ENCODE results near the gene TTC28.

Gene TTC28

DNA sequence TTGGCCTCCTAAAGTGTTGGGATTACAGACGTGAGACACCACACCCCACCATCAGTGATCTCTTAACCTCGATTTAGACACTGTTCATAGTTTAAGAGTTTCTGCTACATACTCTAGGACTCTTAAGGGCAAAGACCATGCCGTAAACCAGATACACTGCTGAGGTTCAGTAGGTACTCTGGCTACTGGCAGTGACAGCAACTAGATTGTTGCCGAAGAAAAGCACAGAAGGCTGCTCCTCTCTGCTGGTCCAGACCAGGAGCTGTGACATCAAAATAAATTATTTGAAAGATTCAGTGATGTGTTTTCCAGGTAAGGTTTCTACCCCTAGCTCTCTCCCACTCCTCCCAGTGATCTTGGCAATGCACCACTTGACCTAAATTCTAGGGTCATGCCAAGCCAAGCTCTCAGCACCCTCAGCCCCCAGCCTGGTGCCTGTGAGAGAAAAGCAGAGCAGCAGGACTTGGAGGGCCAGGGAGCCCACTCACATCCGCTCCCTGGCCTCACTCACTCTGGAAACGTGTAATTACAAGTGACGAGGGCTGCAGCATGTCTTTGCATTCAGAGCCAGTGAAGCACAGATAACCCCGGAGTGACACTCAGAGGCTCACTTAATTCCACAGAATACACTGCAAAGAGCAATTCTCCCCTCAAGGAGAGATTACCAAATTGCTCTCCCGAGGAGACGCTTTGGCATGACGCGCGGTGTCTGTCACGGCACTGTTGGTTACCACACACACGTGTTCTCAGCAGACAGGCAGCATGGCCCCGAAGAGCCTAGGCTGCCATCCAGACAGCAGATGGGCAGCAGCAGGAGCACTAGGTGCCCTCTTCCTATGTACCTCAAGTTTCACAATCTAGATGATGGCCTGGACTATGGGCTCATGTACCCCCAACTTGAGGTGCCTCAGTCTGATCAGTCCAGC lies 663.7 kb downstream of the TTC28 start:
- DNase-seq = no peak

DNA sequence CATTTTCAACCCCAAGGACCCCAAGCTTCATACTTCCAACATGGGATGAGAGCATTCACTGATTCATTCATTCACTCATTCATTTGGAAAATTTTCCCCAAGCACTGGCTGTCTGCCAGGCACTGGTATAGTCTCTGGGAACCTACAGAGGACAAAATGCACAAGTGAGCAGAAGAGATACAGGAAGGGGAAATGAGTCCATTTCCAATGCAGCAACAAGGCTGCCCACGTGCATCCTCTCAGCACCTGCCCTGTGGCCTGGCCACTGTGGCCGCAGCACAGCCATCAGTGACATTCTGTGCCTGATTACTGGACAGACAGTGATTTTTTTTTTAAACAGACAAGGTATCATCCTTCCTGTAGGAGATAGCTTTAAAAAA lies 664.6 kb downstream of the TTC28 start:
- no peak for DNase-seq

DNA sequence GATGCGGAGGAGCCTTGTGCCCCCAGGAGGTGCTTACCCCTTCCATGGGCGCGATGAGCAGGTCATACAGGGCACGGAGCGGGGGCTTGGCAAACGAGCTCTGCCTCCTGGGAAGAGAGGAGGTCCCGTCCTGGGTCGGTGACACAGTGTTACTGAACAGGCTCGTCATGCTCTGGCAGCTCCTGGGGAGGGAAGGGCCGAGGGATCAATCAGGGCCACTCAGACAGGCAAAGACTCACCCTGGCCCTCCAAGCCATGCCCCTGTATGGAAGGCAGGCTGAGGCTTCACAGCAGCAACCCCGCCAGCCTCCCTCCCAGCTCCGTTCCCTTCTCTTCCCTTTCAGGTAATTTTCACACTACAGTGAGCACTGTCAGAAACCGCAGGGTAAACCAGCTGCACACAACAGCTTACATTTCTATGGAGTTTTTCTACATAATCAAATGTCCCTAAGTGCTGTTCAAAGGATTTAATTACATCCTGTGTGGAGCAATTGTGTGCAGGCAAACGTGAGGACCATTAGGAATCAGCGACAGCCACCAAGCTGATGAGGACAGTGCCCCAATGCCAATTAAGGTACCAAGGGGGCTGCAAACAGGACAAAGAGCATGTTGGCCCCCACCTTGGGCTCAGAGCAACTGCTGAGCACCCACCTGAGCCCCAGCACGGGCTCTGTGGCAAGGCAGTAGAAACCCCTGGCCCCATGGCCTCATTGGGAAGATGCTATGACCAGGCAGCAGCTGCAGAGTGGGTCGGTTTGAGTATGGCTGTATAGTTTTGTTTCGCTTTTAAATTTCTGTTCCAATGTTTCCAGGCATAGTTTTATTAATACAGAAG lies 665.2 kb downstream of the TTC28 start:
- no peak for DNase-seq

DNA sequence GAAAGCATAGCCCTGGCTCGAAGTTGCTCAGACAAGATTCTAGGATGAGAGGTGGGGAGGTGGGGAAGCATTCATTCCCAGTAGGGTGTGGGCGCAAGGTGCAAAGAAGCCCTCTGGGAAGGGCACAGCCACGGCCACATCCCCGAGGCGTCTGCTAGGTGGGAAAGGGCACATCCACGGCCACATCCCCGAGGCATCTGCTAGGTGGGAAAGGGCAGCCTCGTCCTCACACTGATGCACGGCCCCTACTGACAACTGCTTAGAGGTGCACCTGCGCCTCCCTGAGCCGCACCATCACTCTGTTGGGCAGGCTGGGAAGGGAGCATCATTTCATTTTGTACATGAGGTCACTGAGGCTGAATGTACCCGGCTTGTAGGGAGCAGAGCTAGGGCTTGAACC lies 666.0 kb downstream of the TTC28 start:
- DNase-seq = no peak

DNA sequence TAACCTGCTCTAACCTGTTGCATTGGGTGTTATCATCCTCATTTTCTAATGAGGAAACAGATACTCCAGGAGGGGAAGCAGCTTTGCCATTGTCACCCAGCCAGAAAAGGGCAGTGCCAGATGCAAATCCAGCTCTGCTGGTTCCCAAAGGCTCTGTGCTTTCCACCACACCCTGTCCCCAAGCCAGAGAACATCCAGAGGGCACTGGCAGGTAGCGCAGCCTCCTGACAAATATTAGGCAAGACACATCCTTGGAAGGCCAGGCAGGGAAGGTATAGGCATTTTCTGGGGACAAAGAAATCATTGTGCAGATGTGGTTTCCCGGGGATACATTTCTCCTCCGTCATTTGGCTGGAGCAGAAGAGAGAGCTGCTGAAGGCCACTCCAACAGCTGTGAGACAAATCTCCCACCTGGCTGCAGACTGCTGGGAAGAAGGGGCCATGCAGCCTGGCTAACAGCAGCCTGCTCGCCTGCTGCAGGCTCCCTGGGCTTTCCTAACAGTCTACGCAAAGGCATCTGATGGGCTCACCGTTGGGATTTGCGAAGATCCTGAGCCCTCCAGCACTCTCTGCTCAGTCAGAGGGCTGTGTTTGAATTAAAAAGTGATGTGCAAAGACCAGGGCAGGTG lies 666.7 kb downstream of the TTC28 start:
- DNase-seq = no peak

DNA sequence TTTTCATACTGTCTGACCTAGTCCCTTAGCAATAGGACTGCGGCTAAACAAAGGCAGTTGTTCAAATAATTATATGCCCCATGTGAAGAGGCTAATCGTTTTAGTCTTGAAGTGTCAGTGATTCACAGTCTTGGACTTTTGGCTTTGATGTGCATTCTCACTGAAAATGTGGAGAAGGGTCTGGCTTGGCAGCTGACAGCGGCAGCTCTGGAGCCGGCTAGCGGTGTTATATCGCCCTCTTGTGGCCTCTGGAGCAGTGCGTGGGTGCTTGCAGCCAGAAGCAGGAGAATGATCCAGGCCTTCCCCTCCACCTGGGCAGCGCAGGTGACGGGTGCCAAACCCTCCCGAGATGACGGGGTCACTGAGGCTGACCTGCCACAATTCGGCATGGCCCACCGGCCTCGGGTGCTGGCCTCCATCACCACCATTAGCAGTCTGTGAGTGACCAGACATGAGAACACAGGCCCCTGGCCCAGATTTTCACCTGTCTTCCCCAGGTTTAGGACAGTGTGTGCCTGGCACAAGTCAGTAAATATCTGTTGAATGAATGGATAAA lies 670.3 kb downstream of the TTC28 start:
- peak; percentile 71 for DNase-seq

DNA sequence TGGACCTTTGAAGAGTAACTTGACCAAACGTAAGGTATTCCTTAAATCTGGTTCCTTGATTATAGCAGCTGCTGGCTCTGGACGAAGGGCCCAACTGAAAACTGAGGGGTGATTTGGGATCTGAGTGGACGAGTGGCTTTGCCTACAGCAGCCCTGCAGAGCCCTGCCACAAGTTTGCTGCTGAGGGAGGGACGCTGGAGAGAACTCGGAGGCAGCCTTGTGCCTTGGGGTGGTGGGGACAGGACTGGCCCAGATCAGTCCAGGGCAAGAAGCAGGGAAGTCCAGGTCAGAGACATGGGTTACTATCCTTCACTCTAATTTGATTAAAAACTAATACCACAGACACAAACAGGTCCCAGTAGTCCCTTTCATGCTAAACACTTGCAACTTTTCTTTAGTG lies 671.0 kb downstream of the TTC28 start:
- no peak for DNase-seq

DNA sequence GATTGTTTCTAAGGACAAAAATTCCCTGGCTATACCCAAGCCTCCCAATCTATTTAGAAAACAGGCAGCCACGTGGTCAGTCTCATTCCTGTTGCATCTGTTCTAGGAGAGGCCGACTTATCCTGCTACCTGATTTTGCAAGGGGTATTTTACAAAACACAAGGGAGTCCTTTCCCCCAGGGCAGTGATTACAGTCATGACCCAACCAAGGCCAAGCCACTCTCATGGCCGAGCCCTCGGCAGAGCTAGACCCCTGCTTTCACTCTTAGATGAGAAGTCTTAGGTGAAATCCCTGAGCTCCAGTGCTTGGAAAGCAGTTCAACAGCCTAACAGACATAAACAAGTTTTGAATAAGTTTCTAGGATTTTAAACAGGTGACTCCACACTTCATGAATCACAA lies 671.6 kb downstream of the TTC28 start:
- DNase-seq = no peak

DNA sequence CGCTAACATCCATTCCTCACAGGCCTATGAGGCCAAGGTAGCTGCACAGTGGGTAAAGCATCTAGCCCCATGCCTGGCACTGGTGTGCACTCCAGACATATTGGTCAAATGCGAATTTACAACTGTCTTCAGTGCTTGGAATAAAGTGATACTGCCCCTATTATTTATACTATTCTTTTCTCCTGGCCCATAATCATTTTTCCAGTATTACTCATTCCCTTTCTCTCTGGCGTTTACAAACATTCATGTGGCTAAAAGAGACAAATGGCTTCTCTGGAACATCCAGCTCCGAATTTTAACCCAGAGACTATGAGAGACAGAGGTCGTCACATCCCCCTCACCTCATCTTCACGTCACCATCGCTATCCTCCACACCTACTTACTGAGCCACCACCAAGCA lies 673.4 kb downstream of the TTC28 start:
- no peak for DNase-seq

DNA sequence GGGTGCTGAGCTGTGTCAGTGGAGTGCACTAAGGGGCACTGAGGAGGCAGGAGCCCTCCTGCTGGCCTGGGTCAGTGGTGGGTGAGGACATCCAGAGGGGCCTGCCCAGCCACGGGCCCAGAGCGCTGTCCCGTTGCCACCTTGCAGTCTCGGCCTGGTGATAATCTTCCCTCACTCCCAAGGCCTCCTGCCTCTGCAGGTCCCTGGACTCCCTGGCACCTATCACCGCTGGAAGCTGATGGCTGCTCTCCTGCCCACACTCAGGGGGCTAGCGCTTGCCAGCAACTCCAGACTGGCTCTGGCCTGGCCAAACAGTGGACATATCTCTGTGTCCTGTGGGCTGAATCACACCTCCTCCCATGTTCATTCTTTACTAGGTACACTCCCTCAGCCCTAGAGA lies 674.1 kb downstream of the TTC28 start:
- no peak for DNase-seq

DNA sequence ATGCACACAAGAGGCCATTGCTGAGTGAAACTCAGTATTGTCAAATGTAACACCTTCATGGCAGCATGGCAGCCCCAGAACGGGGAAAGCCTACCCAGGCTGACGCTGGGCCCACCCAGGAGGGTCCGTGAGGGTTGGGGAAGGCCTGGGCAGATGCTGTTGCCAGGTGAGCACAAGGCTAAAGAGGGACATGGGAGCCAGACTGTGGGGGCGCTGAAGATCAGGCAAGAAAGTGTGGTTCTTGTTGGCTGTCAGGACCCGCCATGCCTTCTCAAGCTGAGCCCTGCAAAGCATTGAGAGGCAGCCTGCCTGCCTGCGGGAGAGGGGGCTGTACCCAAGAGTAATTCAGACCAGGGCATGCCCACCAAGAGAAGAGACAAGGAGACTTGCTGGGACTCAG lies 675.6 kb downstream of the TTC28 start:
- no peak for DNase-seq

DNA sequence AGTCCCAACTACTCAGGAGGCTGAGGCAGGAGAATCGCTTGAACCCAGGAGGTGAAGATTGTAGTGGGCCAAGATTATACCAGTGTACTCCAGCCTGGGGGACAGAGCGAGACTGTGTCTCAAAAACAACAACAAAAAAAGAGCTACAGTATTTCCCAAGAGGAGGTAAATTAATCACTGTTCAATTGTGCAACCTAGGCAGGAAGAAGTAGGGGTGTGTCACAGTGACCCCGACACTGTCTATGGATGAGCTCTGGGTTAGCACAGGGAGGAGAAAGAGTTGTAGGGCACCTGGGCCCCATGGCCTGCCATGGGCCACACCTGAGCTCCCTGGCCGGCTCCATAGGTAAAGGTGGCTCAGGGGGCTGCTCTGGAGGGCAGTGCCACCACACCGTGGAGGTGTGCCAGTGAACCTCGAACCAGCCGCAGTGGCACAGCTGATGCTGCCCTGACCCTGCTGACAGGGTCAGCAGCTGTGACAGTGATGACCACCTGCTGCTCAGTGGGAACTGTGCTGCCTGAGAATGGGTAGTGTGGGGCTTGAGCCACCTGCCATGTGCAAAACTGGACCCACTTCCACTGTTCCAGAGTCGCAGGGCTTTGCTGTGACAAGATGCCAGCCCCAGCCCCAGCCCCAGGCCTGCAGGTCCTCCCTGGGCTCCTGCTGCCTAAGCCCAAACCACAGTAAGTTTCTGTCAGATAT lies 676.6 kb downstream of the TTC28 start:
- no peak for DNase-seq

DNA sequence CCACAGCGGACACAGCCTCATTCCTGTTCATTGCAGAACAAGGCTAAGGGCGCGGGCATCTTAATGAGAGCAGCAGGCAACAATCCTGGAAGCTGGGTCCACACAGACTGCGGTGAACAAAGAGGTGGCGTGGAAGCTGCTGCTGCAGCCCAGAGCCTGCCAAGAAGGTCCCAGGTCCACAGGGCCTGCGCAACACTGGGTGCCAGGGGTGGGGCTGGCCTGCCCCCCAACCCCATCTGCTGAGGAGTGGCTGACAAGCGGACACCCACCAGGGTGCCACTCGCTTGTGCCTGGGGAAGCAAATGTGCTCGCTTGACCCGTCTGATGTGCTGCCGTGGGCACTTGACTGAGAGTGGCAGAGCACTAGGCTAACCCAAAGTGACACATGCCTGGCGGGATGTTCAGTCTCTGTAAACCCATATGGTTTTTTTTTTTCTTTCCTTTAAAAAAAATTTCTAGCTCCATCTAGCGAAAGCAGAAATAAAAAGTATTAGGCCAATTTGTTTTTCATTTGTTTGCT lies 677.4 kb downstream of the TTC28 start:
- DNase-seq = no peak

DNA sequence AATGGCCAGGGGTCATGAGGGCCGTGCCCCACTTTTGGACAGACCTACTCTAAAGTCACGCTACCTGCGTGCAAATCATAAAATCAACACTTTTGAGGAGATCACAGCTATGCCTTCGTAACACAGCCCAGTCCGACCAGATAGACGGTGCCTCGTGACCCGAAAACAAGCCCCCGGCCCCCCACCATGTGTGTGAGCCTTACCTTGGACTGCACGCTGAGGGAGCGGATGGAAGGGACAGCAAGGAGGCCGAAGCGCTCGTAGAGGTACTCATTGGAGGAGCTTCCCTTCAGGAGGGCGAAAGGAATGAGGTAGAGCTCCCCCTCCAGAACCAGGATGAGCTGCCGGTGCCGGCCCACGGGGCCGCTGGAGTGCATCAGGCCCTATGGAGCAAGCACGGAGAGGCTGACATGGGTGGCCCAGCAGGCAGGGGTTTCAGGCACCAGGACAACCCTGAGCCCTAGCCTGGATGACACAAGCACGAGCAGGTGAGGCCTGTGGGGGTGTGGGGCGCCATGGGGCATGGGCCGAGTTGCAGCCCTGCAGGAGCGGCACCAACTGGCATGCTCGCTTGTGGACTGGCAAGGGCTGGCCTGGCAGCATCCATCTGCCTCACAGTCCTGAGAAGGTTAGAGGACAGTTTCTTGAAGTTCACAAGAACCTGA lies 678.3 kb downstream of the TTC28 start:
- no peak for DNase-seq

DNA sequence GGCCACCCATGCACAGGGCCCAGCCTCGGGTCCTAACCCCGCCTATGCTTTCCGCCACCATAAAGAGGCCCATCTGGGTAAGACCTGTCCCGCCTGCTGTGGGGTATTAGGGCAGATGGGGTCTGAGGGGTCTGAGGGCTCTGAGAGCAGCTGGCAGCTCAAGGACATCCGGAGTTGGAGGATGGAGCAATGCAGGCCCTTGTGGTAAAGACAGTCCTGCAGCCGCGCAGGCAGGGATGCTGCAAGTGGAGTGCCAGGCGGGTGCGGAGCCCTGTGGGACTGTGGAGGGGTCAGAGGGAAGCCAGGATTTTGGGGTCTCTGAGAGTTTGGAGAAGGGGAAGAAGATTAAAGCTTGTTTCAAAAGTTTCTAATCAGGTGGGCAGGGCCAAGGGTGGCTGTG lies 679.3 kb downstream of the TTC28 start:
- DNase-seq = no peak

DNA sequence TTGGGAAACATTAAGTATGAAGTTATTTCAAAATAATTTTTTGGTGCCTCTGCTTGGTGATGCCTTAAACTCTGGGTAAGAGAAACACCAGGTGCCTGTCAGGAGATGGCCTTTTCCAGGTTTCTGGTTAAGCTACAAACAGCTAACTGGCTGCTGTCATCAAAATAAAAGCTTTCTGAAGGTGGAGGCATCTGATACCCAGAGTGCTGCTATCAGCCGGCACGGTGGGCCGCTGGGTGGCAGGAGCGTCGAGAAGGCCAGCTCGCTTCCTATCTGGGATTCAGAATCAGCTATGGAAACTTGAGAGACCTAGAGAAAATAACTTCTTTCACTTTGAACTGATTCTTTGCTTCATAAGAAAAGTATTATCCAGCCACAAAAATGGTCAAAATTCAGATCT lies 679.8 kb downstream of the TTC28 start:
- no peak for DNase-seq

DNA sequence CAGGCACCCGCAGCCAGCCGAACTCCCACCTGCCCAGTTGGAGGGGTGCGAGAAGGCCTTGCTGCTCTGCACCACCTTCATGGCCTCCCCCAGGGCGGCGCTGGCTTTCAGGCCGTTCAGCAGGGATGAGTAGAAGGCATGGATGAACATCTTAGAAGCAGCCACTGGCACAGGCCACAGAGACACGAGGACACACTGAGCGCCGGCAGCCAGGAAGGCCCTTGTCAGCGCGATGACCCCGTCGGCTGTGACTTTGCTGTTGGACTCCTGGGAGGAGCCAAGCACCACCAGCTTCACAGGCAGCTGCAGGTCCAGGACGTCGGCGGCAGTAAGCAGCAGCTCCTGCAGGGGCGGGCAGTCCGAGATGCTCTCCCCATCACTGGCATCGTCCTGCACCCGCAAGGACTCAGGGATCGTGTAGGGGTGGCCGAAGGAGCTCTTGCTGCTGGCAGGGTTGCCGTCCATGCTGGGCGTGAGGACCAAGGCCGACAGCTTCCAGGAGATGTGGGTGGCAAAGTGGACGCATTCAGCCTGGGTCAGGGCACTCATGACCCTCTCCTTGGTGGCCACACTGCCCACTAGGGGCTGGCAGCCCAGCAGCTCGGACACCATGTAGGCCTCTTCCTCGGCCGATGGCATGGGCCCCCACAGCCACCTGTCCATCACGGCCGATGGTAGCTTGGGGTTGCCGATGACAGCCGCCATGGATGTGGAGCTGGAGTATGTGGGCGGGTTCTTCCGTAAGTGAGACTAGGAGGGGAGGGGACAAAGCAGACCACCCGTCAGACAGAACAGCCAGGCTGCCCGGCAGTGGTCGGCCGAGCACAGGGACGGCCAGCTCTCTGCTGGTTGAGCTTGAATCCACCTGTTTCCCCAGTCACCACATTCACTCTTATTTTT lies 680.9 kb downstream of the TTC28 start:
- no peak for DNase-seq

DNA sequence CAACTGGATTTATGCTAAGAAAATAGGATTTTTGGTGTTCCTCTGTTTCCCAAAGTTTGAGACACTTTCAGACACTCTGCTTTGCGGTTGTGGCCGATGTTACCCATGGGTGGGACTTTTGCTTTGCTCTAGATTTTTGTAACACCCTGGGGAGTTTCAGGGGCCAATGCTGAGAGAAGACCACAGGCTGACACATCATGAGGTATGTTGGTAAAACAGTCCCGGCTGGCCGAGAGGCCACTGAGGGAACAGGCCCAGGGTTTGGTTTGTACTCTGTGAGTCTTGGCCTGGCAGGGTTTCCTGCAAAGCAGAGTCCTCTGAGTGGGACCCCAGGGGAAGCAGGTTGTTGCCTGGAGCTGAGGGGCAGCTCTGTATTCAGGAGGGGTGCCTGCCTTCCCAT lies 682.1 kb downstream of the TTC28 start:
- DNase-seq = no peak

DNA sequence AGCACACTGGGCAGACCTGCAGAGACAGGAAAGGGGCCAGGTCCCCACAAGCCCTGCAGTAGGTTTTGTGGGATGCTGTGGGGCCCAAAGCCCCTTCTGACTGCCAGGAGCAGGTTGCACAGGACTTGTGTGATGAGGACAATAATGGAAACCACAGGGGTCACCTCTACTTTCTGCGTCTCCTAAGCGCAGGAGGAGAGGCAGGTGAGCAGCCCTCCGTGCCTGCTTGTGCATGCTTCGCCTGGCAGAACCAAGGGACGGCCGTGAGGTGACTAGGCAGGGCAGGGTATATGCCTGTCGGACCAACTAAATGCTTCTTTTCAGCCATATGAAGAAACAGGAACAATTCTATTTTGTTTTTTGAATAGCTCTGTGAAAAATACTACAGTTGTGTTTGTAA lies 682.7 kb downstream of the TTC28 start:
- DNase-seq = no peak

DNA sequence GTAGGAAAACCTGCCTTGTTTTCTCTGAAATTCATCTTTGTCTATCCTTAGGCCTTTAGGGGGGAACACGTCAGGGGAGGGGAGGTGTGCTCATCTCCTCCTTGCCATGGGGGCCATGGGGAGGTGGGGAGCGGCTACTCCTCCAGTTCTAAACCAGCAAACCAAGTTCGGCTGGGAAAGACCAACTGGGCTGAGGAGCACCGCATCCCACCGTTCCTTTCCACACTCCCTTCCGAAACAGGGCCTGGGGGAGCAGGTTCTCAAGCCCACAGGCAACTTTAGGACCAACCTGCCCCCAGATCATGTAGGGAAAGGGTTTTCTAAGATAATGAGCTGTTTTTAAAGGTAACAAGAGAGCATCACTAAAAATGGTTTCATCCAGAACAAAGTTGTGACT lies 683.1 kb downstream of the TTC28 start:
- no peak for DNase-seq

All from CD4-positive, alpha-beta T cell treated with Interleukin-12 subunit alpha and Interleukin-12 subunit beta, for 1 hour (primary cell).